T-cell (primary cell): ENCODE results near the gene BRINP2. TPM values are rescaled to one million over a fixed set of nuclear protein-coding genes. Genes with fewer than 3 reads are reported as not detected.

Source experiments
- ATAC-seq, 4 experiments: fragments of 200-7000 bp in 3 of 4; fragments of 150-1000 bp in 1 of 4; cut with Tn5 transposase; replicated peaks in 1 of 4; 1 replicate in 3 of 4; 2 replicates in 1 of 4; pipeline ENCODE4 v1.10.0; 2021; ENCODE audit warnings: moderate library complexity in 3 of 4, mild to moderate bottlenecking in 2 of 4, moderate number of reproducible peaks in 1 of 4
- CTCF ChIA-PET, 2 donors: fragments of 300-600 bp; sonication (Branson Sonifier 250); formaldehyde crosslinking; loops; one replicate each; lab custom pipeline; 2022; ENCODE audit warnings: antibody characterized with exemption in 2 of 2; lab: Charles Lee
- POLR2A ChIA-PET, 2 donors: fragments of 300-600 bp; sonication (Branson Sonifier 250); formaldehyde crosslinking; loops; one replicate each; lab custom pipeline; 2022; ENCODE audit warnings: antibody characterized with exemption in 2 of 2; lab: Charles Lee
- DNase-seq, 35 experiments: peaks; one replicate each; pipeline versions ENCODE4 v3.0.0 to v3.0.0-alpha.2; 2013 to 2023
- H3K27ac ChIP-seq: one replicate; pipeline ENCODE4 v1.5.1; 2013; ENCODE audit warnings: low read length
- H3K27me3 ChIP-seq, 2 experiments: replicated peaks in 1 of 2; 1 replicate in 1 of 2; 2 replicates in 1 of 2; pipeline versions ENCODE4 v1.6.1 to v1.7.0; 2013; ENCODE audit warnings: low read length in 1 of 2, mixed read lengths in 1 of 2; ENCODE audit not compliant: control insufficient read depth in 2 of 2, insufficient read depth in 2 of 2; ENCODE audit errors: extremely low read depth in 1 of 2
- H3K36me3 ChIP-seq, 2 donors: 1 replicate in 1 of 2; 2 replicates in 1 of 2; pipeline versions ENCODE4 v1.6.1 to v1.7.0; 2013; ENCODE audit warnings: low read length in 1 of 2; ENCODE audit not compliant: control insufficient read depth in 2 of 2, insufficient read depth in 1 of 2; ENCODE audit errors: extremely low read depth in 1 of 2
- H3K4me1 ChIP-seq, 2 experiments: 1 replicate in 1 of 2; 2 replicates in 1 of 2; pipeline versions ENCODE4 v1.6.1 to v1.7.0; 2013; ENCODE audit warnings: low read length in 2 of 2, mixed read lengths in 1 of 2; ENCODE audit not compliant: insufficient read depth in 2 of 2, control insufficient read depth in 1 of 2; ENCODE audit errors: extremely low read depth in 1 of 2
- H3K4me3 ChIP-seq, 2 donors: 1 replicate in 1 of 2; 2 replicates in 1 of 2; pipeline versions ENCODE4 v1.5.1 to v1.7.0; 2013; ENCODE audit warnings: mild to moderate bottlenecking in 2 of 2, low read length in 1 of 2, moderate library complexity in 1 of 2; ENCODE audit not compliant: control insufficient read depth in 1 of 2; ENCODE audit errors: extremely low read depth in 1 of 2
- H3K9me3 ChIP-seq: 2 replicates; pipeline ENCODE4 v1.7.0; 2013
- H3K27ac Mint-ChIP-seq, 2 donors: one replicate each; pipeline ENCODE4 v1.8.0; 2020 to 2021; ENCODE audit warnings: mild to moderate bottlenecking in 2 of 2, mixed read lengths in 2 of 2
- H3K27me3 Mint-ChIP-seq, 2 donors: one replicate each; pipeline ENCODE4 v1.8.0; 2021 to 2022; ENCODE audit warnings: mixed read lengths in 2 of 2
- H3K36me3 Mint-ChIP-seq: one replicate; pipeline ENCODE4 v1.8.0; 2021; ENCODE audit warnings: mixed read lengths
- H3K4me1 Mint-ChIP-seq, 3 donors: one replicate each; pipeline ENCODE4 v1.8.0; 2020 to 2022; ENCODE audit warnings: mixed read lengths in 3 of 3, mild to moderate bottlenecking in 1 of 3
- H3K4me3 Mint-ChIP-seq, 3 donors: one replicate each; pipeline ENCODE4 v1.8.0; 2020 to 2022; ENCODE audit warnings: mild to moderate bottlenecking in 3 of 3, mixed read lengths in 3 of 3, moderate library complexity in 3 of 3
- H3K9me3 Mint-ChIP-seq, 3 donors: one replicate each; pipeline ENCODE4 v1.8.0; 2020 to 2022; ENCODE audit warnings: mixed read lengths in 3 of 3
- WGBS: methylation state at CpG from one replicate; pipeline ENCODE4 v1.1.5; 2013; ENCODE audit warnings: missing lambda C conversion rate; ENCODE audit not compliant: insufficient coverage; 5-methylcytosine and 5-hydroxymethylcytosine counted together
- total RNA-seq, 35 experiments: library from RNA in 6 of 35; stranded (reverse) in 6 of 35; fragments of 120-200 nt in 1 of 35; gene quantifications; one replicate each; pipeline versions ENCODE4 v1.2.1 to v1.2.4 and lab custom pipeline; 2013 to 2026

Gene BRINP2
- total RNA-seq, 5 donors from 2014 or later (not counting 1 experiment from before 2014, with no cell fraction given), result 0.06 TPM; not detected in 4

- Mint-ChIP-seq H3K4me1 (no peaks in the 10 kb centered on the region), H3K9me3 (peaks cover 0 to 4% (median 2%) of the 10 kb centered on the region in 3 donors), H3K27ac (no peak overlapping the region), H3K36me3 (no peaks in the 10 kb centered on the region), H3K4me3 (no peak overlapping the region), H3K27me3 (no peaks in the 10 kb centered on the region)
- no peaks in the 10 kb centered on the region for H3K9me3 ChIP-seq
- no peak overlapping the region for H3K4me3 ChIP-seq
- H3K36me3 ChIP-seq, result no peaks in the 10 kb centered on the region
- no CpG with 5 or more reads among the region's 2 CpGs for WGBS
- H3K27me3 ChIP-seq, result no peaks in the 10 kb centered on the region
- no peak overlapping the region for H3K27ac ChIP-seq
- no peak for DNase-seq
- H3K4me1 ChIP-seq, result no peaks in the 10 kb centered on the region
- ChIA-PET CTCF (no interaction called here), POLR2A (no interaction called here)
- ATAC-seq, result no peak
Observed at GRCh38 chr1:177328251-177328650, 157.5 kb downstream of the BRINP2 start.

- H3K4me3 ChIP-seq, result no peak overlapping the region
- Mint-ChIP-seq H3K4me3 (no peak overlapping the region), H3K27ac (no peak overlapping the region), H3K9me3 (peaks cover 0 to 5% (median 2%) of the 10 kb centered on the region in 3 donors), H3K27me3 (no peaks in the 10 kb centered on the region), H3K36me3 (no peaks in the 10 kb centered on the region), H3K4me1 (no peaks in the 10 kb centered on the region)
- no peak for DNase-seq
- ChIA-PET CTCF (no interaction called here), POLR2A (no interaction called here)
- no peaks in the 10 kb centered on the region for H3K9me3 ChIP-seq
- no peak overlapping the region for H3K27ac ChIP-seq
- H3K36me3 ChIP-seq, result no peaks in the 10 kb centered on the region
- H3K27me3 ChIP-seq, result no peaks in the 10 kb centered on the region
- no peaks in the 10 kb centered on the region for H3K4me1 ChIP-seq
- ATAC-seq, result no peak
- no CpG with 5 or more reads among the region's 2 CpGs for WGBS
Observed at GRCh38 chr1:177329871-177330270, 159.1 kb downstream of the BRINP2 start.

Other genes with a start within 250 kb of the BRINP2 start
- under 1 TPM in 1 of 5 donors, not detected in 4; 0.06 TPM for gene ASTN1, start 6.2 kb upstream of the BRINP2 start, total RNA-seq